Embryonic facial prominence (tissue), 1 donor: ENCODE measurements around the gene INHBB.
"Not testable (repeated sequence)": the region's sequence is repeated elsewhere in the genome, so short reads cannot be mapped to it uniquely, and the experiment has no call there.

ENCODE experiments used
- DNase-seq: peaks from one replicate; pipeline ENCODE4 v3.0.0-alpha.2; 2016; ENCODE audit errors: extremely low spot score

The INHBB gene

DNA sequence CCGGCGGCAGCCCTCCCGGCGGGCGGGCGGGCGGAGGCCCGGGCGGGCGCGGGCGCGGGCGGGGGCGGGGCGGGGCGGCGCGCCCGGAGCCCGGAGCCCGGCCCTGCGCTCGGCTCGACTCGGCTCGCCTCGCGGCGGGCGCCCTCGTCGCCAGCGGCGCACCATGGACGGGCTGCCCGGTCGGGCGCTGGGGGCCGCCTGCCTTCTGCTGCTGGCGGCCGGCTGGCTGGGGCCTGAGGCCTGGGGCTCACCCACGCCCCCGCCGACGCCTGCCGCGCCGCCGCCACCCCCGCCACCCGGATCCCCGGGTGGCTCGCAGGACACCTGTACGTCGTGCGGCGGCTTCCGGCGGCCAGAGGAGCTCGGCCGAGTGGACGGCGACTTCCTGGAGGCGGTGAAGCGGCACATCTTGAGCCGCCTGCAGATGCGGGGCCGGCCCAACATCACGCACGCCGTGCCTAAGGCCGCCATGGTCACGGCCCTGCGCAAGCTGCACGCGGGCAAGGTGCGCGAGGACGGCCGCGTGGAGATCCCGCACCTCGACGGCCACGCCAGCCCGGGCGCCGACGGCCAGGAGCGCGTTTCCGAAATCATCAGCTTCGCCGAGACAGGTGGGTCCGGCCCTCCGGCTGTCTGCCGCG lies at the start of gene INHBB:
Gene INHBB, plus strand, starts transcription at position 111 of the 641 bp plus-strand sequence. Its CDS starts 53 bp downstream, at position 164.
- no peak for DNase-seq

DNA sequence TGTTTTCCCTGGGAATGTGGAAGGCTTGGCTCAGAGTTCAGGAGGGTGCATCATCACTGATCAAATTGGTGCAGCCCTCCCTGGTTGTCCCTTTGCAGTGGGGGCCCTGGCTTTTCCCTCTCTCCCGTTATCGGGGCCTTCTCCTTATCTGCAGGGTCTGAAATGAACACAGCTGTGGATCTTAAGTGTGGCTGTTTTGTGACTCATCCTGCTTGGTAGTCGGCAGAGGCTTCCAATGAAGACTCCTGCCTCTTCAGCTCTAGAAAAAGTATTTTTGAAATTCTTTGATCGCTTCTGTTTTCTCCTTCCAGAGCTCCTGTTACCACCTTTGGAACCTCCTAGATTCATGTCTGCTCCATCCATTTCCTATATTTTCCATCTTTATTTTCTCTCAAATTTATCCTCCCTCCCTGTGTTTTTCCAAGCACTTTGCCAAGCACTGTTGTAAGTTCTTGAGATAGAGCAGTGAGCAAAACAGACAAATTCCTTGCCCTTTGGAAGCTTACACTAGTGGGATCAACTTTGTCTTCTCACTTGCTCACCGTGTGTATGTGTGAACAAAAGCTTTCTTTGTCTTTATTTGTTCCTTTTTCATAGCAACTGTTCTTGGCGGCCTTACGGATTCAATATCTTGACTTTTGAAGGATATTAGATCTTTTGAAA lies 47.6 kb upstream of the INHBB start:
- no peak for DNase-seq

DNA sequence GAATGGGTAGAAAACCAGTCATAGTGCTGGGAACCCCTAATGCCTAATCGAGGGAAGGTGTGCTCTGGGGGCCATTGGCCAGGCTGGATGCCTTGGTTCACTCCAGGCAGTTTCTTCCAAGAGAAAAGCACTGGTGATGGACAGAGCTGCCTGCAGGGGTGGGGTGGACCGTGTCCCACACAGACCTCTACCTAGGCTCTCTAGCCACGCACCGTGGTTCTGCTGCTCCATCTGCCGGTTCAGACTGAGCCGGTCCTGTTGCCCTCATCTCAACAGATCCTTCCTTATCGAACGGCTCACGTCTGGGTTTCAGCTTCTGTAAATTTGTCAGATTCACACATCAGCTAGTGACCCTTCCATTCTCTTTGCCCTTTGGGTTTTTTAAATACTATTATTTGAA lies 46.9 kb upstream of the INHBB start:
- no peak for DNase-seq

DNA sequence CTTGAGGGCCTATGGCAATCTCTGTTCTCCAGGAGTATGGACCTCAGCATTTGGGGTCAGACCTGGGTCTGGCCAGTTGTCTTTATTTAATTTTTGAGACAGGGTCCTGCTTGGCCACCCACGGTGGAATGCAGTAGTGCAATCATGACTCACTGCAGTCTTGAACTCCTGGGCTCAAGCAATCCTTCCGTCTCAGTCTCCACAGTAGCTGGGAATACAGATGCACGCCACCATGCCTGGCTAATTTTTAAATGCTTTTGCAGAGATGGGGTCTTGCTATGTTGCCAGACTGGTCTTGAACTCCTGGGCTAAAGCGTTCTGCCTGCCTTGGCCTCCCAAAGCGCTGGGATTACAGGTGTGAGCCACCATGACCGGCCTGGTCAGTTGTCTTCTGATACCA lies 46.4 kb upstream of the INHBB start:
- DNase-seq = no peak

DNA sequence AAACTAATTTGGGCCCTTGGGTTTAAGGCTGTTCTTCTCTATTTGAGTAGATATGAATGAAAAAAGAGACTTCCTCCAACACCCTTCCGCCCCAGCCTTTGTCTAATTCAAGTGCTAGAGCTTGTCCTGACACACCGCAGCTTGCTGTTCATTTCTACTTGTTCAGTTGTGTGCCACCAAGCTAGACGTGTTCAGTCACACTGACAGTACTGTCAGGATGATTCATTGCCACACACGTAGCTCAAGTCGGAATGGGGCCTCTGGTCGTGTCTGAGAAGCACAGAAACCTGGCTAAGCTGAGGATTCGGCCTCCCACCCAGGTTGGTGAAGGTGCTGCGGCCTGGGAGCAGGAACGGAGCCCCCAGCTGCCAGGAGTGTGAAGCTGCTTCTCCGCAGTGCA lies 45.6 kb upstream of the INHBB start:
- DNase-seq = no peak

DNA sequence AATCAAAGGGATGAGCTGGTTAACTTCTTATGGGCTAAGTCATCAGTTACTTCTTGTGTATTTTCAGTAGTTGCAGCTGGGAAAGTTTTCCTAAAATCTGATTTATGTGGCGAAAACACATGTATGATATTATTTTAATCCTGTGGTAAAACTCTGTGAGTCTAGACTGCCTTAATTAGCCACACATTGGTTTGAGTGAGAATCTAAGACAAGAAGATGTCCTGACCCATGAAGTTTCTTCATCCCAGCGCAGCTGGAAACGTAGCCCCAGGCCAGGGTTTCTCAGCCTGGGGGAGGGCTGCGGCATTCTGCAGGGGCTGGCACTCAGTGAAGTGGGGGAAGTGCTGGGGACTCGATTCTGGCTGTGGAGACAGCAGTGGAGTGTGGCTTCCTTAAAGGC lies 44.7 kb upstream of the INHBB start:
- DNase-seq = no peak

DNA sequence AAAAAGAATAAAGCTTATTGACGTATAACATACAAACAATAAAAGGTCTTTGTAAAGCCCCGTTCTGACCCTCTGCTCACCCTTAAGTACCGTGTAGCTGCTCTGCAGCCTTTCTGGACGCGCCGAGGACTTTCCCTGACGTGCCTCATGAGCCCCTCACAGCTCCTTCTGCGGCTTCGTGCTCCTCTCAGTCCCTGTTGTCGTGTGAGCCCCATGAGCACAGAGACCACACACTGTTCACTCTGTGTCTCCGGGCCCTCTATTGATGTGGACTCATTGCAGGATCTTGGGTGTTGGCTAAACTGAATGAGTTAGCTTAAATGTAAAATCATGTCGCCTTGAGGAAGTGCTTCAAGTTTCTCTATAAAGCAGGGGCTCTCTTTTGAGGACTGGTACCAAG lies 43.6 kb upstream of the INHBB start:
- no peak for DNase-seq

DNA sequence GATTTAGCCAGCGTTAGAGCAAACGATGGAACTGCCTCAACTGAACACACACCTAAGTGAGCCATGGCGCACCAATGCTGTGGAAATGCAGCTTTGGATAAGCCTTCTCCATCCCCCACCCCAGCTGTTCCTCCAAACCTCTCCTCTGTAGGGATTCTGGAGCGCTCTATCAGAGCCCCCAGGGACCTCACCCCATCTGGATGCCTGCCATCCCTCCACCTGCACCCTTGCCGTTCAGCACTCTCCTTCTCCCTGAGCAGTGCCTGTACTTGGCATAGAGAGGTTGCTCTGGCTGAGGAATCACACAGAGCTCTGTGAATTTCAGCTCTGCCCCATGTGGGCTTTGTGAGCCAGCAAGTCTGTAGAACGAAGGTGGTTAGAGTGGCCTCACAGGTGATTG lies 42.8 kb upstream of the INHBB start:
- DNase-seq = no peak

DNA sequence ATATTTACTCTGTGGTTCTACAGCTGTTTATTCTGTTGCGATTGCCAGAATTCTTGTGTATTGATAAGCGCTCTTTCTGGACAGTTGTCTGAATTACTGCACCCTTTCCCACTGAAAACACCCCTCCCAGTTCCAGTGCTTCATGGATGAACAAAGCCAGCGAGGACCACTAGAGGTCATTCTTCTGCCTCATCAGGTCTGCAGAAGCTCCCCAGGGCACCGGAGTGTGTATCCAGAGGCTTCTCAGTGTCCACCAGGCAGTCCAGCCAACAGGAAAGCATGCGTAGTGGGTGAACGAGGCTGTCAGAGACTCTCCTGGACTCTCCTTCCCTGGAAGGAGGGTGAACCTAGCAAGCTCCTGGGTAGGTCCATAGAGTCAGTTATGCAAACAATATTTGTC lies 40.6 kb upstream of the INHBB start:
- DNase-seq = no peak

DNA sequence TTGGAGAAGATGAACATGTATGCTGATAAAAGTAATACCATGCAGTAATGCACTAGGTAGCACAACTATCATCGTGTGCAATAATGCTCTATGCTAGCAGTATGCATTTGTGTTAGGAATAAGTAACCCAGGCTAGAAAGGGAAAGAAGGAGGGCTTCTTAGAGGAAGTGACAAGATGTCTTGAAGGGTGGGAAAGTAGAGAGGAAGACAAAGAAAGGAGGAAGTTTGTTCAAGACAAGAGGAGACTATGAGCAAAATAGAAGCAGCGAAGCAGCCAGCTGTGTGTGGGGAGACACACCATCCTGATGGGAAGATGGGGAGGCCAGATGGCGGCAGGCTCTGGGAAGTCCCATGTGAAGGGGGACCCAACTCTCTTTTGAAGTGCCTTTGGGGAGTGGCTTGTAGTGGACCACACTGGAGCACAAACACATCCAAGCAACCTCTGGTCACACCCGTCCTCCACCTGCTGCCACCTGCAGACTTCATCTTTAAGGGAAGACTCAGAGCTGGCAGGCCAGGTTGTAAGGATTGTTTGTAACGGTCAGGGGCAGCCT lies 39.9 kb upstream of the INHBB start:
- no peak for DNase-seq

DNA sequence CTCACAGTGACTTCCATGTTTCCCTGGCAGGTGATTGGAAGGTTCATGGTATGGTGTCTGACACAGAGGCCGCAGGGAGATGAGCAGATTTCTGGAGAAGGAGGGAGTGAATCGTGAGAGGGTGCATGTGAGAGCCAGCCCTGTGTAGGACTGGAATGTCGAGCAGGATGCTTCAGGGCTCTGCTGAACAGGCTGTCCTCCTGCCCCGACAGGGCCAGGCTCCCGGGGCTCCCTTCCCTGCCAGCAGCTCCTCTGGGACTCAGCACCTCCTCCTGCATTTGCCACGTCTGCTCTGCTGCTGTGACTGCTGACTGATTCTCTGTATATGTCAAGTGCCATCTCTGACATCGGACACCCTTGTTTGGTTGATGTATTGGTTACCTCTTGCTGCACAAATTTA lies 38.5 kb upstream of the INHBB start:
- DNase-seq = no peak

DNA sequence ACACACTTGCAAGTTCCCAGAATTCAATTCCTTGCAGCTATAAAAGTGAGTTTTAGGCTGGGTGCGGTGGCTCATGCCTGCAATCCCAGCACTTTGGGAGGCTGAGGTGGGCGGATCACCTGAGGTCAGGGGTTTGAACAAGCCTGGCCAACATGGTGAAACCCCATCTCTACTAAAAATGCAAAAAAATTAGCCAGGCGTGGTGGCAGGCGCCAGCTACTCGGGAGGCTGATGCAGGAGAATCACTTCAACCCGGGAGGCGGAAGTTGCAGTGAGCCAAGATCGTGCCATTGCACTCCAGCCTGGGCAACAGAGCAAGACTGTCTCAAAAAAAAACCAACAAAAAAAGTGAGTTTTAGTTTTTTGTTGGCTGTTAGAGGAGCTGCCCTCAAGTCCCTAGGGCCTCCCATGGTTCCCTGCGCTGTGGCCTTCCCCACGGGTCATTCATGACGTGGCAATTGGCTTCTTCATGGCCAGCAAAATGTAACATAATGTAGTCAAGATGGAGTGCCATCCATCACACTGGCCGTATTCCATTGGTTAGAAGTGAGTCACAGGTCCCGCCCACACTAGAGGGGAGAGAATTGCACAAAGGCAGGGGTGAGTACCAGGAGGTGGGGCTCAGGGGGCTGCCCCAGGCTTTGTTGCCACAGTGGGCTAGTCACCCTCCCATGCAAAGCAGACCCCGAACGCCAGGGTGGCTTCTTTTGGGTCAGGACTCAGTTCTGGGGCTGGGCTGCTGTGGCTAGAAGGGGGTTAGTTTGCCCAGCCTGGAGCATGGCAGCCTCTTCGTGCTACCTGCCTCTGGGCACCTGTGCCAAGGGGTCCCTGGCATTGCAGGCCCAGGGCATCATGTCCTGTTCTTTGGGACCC lies 37.7 kb upstream of the INHBB start:
- DNase-seq = no peak

DNA sequence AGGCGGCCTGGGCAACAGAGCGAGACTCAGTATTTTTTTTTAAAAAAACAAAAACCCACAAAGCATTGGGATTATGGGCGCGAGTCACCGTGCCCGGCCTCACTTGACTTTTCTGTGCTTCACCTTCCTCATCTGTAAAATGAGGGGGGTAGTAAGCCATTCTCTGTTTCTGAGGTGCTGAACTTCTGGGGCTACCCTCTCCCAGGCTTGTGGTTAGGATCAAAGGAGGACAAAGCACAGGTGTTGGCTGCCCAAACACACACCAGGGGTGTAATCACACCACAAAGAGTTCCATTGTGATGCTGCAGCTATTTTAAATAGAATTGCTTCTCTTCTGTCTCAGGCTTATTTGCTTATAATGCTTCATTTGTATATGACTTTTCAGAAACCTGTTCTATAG lies 35.8 kb upstream of the INHBB start:
- no peak for DNase-seq

DNA sequence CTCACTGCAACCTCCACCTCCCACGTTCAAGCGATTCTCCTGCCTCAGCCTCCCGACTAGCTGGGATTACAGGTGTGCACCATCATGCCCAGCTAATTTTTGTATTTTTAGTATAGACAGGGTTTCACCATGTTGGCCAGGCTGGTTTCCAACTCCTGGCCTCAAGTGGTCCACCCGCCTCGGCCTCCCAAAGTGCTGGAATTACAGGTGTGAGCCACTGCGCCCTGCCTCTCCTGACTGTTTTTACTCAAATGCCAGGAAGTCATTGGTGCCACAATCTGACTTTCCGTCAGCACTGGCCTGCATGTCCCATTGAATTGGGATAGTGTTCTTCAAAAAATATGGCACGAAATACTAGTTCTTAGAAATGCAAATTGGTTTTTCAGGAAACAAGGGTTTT lies 35.1 kb upstream of the INHBB start:
- DNase-seq = not testable (repeated sequence)

DNA sequence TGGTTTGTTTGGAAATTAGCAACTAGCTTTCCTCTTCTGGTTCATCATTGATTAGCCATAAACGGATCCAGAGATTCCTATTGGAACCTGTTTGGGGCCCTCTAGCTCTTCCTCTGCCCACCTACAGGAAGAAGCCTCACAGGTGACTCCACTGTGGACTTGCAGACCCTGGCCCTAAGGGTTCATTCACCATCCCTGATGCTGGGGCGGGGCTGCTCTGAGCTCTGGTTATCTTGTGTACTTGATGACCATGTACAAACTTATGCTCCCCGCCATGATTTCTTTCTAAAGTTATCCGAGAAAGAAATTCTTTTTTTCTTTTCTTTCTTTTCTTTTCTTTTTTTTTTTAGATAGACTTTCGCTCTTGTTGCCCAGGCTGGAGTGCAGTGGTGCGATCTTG lies 33.9 kb upstream of the INHBB start:
- DNase-seq = no peak

DNA sequence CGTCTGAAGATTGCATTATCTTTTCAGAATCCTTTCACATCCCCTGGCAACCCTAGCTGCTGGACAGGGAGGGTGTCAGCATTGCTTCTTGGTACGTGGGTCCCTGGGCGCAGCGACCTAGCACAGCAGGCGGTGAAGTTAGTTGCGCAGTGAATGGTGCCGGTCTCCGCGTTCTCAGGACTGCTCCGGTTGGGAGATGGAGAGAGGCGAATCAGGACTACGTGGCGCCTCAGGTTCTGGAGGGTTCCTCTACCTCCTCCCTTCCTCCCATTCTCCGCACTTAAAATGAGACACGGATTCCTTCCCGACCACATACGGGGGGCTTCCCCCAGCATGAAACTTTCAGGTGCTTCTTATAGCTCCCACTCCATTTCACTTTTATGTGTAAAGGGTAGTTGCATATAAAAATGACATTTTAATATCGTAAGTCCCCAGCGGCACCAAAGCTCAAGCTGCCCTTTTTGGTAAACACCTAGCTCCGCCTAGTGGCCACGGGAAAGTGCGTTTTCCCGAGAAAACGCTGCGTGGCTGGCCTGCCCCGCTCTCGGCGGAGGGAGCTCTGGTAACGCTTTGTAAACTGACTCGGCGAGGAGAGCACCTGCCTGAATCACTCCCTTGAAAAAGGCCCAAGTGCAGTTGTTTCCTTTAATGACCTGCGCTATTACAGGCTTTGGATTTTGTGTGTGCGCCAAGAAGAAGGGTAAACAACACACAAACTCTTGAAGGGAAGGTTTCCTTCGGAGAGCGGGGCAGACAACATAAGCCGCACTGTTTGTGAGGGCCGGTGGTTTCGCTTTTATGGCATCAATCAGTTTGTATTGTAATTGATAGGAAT lies 32.9 kb upstream of the INHBB start:
- DNase-seq = peak; percentile 75

DNA sequence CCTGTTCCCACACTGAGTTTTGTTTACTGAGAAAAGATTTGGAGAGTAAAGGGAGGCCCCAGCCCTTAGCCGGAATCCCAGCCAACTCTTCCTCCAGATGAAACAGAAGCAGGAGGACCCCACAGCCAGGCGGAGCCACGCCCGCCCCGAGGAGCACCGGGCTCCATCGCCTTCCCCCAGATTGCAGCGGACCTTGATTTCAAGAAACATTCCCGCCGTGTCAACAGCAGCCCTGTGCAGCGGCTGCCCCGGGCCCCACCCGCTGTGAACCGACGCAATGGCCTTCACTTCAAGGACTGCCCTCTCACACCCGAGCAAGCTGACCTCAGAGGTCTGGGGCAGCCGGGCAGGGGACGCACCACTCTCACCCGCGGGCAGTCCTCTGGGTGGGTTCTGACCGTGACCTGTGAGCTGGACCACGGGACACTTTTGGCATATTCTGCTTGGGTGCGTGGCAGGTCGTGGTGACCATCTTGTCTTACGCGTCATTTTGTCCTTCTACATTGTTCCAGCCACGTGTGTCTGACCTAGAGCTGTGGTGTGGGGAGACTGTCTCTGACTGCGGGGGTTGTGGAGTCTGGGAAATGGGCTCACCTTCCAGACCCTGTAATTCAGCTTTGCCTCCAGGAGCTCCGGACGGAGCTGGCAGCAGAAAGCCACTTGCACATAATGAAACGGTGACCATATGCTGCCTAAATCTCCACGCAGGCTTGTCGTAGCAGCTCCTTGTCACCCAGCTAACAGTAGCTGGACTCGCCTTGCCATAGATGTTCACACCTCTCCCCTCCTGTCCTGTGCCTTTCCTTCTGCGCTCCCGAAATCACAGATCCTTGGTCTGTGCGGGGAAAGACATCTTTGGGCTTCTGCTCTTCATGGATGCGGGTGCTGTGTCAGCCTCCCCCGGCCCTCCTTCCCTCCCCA lies 32.0 kb upstream of the INHBB start:
- no peak for DNase-seq

DNA sequence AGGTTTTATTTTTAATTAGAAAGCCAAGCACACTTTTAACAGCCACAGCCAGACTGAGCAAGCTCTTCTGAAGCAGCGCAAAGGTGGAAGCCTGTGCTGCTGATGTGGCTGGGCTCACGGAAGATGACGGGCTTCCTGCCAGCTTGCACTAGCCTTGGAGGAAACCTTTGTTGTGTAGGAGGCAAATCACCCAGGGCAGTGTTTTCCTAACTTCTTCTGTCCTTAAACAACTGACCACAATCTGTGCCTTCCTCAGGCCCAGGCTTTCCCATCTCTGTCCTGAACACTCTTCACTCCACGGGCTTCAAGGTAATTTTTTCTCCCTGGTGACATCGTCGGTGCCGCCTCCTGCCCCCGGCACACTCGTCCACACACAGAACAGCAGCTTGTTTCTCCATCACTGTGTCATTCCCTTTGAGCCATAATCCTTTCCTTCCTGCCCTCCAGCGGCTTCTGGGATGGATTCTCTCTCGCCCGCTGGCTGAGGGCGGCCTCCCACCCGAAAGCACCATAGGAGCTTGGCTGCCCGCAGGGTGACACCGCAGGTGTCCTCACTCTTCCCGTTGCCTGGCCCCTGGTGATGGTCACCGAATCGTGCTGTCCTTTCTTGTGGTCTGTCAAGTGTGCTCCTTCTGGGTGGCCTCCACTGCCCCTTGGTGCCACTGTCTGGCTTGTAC lies 31.1 kb upstream of the INHBB start:
- DNase-seq = no peak

DNA sequence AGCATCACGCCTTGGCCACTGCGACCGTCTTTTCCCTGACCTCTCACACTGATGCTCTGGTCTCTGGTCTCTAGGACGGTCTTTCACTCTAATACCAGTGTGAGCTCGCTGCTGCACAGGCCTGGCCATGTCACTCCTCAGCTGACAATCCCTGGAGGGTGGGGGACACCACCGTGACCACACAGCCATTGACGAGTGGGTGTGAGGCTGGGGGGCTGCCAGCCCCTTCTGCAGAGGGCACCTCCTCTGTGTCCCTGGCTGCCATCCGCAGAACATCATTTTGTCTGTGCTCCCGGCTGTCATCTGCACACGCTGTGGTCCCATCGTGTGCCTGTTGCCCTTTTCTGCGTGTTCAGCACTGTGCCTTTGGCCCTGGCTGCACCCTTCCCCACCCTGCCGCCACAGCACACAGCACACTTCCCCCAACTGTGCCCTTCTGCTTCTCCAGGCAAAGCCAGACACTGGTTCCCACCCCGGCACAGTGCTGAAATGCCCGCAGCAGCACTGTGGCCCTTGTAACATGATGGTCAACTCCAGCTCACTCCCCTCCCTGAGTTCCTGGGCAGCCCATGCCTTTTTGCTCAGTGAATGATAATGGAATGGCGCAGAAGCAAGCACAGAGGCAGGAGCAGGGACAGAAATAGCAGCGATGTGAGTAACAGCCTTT lies 30.4 kb upstream of the INHBB start:
- no peak for DNase-seq
